Karpas-422 (cell line): ENCODE results near the gene SDHAF1. TPM values are rescaled to one million over a fixed set of nuclear protein-coding genes. Genes with fewer than 3 reads are reported as not detected.

Source experiments
- DNase-seq: peaks from one replicate; pipeline ENCODE4 v3.0.0-alpha.2; 2015
- H2AFZ ChIP-seq: fragments of 200-600 bp; sonication (generic); 2 replicates; pipeline ENCODE4 v1.6.1; 2014; ENCODE audit warnings: antibody characterized with exemption, low read length, mixed read lengths
- H3K27ac ChIP-seq: fragments of 200-600 bp; sonication (generic); 2 replicates; pipeline ENCODE4 v1.5.1; 2014; ENCODE audit warnings: mild to moderate bottlenecking, low read length, moderate library complexity
- H3K27me3 ChIP-seq: fragments of 200-600 bp; sonication (generic); 2 replicates; pipeline ENCODE4 v1.6.1; 2014; ENCODE audit warnings: low read length, mixed read lengths
- H3K36me3 ChIP-seq: fragments of 200-600 bp; sonication (generic); 2 replicates; pipeline ENCODE4 v1.6.1; 2014; ENCODE audit warnings: low read length, mixed read lengths; ENCODE audit not compliant: insufficient read depth
- H3K4me1 ChIP-seq: fragments of 200-600 bp; sonication (generic); 2 replicates; pipeline ENCODE4 v1.6.1; 2014; ENCODE audit warnings: mild to moderate bottlenecking, low read length, mixed read lengths
- H3K4me2 ChIP-seq: fragments of 200-600 bp; sonication (generic); 2 replicates; pipeline ENCODE4 v1.6.1; 2014; ENCODE audit warnings: low read length, low read depth, mild to moderate bottlenecking; ENCODE audit not compliant: poor library complexity, severe bottlenecking
- H3K4me3 ChIP-seq: fragments of 200-600 bp; sonication (generic); 2 replicates; pipeline ENCODE4 v1.5.1; 2014; ENCODE audit warnings: mild to moderate bottlenecking, antibody characterized with exemption, low read length, mixed read lengths
- H3K79me2 ChIP-seq: fragments of 200-600 bp; sonication (generic); 2 replicates; pipeline ENCODE4 v1.6.1; 2014; ENCODE audit warnings: mild to moderate bottlenecking, low read length, mixed read lengths
- H3K9ac ChIP-seq: fragments of 200-600 bp; sonication (generic); 2 replicates; pipeline ENCODE4 v1.6.0; 2014; ENCODE audit warnings: low read length
- H3K9me2 ChIP-seq: fragments of 200-600 bp; sonication (generic), shearing (Covaris generic); replicated peaks from 2 replicates; pipeline ENCODE4 v1.6.0; 2014; ENCODE audit warnings: mild to moderate bottlenecking, low read length, moderate library complexity; ENCODE audit not compliant: insufficient read depth
- H3K9me3 ChIP-seq: fragments of 300-700, 200-600 bp; sonication (generic); 2 replicates; pipeline ENCODE4 v1.6.1; 2014; ENCODE audit warnings: low read length, mixed read lengths
- H4K20me1 ChIP-seq: fragments of 200-600 bp; sonication (generic); 2 replicates; pipeline ENCODE4 v1.6.1; 2014; ENCODE audit warnings: mild to moderate bottlenecking, antibody characterized with exemption, low read length, low read depth; ENCODE audit not compliant: insufficient read depth
- total RNA-seq: library from RNA; depleted of rRNA; stranded (reverse); fragments of >200 nt; shearing (Covaris generic); gene quantifications from 2 replicates; pipeline ENCODE4 v1.2.3, GENCODE V29; 2014; ENCODE audit warnings: low replicate concordance

The SDHAF1 gene
- total RNA-seq, 1 experiment from 2014 or later: 23.4 TPM

GRCh38 chr19:36006955-36007354 is 12.0 kb downstream of the SDHAF1 start:
- Histone ChIP-seq H3K4me2 (no peak overlapping the region), H2AFZ (no peak overlapping the region)

GRCh38 chr19:36008336-36008978 is 13.5 kb downstream of the SDHAF1 start, which contains the start of gene SYNE4:
Gene SYNE4, minus strand, starts transcription at chr19:36008813. Its CDS starts 132 bp downstream, at chr19:36008681.
- peak within 1 kb of the TSS; percentile 82 for H3K9ac ChIP-seq
- H3K79me2 ChIP-seq: peaks cover 7% of the 10 kb centered on the region
- H3K4me2 ChIP-seq: peak within 1 kb of the TSS; percentile 87
- peaks cover 31% of the 10 kb centered on the region for H3K4me1 ChIP-seq
- no peaks in the 10 kb centered on the region for H4K20me1 ChIP-seq
- H3K9me2 ChIP-seq: no peaks in the 10 kb centered on the region
- H3K9me3 ChIP-seq: no peaks in the 10 kb centered on the region
- peak; percentile 60 for DNase-seq
- H3K36me3 ChIP-seq: no peaks in the 10 kb centered on the region
- H3K27ac ChIP-seq: peak within 1 kb of the TSS; percentile 48; the same call in 1 of the 2 replicates
- no peaks in the 10 kb centered on the region for H3K27me3 ChIP-seq
- peak within 1 kb of the TSS; percentile 54 for H3K4me3 ChIP-seq
- no peak within 1 kb of the TSS for H2AFZ ChIP-seq

More at GRCh38 chr19:36006955-36007354, 12.0 kb downstream of the SDHAF1 start:
- H4K20me1 ChIP-seq: no peaks in the 10 kb centered on the region
- H3K36me3 ChIP-seq: peaks cover under 1% of the 10 kb centered on the region; the same call in 1 of the 2 replicates
- no peak overlapping the region for H3K9ac ChIP-seq
- no peak overlapping the region for H3K27ac ChIP-seq
- peaks cover 23% of the 10 kb centered on the region for H3K4me1 ChIP-seq
- no peak overlapping the region for H3K4me3 ChIP-seq
- H3K9me3 ChIP-seq: no peaks in the 10 kb centered on the region
- H3K9me2 ChIP-seq: no peaks in the 10 kb centered on the region
- H3K27me3 ChIP-seq: no peaks in the 10 kb centered on the region
- peaks cover 4% of the 10 kb centered on the region for H3K79me2 ChIP-seq
- DNase-seq: no peak

DNA sequence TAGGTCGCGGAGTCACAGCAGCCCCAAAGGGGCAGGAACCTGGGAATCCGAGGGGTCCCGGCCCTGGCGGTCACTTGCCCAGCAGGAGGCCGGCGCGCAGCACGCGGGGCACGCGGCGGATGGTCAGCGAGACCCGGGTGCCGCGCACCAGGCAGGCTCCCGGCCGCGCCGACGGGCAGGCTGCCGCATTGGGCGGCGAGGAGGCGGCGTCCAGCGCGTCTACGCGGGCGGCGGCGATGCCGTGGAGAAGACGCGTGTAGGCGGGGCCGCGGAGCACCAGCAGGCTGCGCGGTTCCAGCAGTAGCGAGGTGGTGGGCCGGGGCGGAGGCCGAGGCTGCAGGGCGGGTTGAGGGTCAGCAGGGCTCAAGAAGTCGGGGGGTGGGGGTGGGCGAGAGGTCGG is 14.2 kb downstream of the SDHAF1 start:
- Histone ChIP-seq H3K9me2 (no peaks in the 10 kb centered on the region), H3K79me2 (peaks cover 13% of the 10 kb centered on the region), H2AFZ (no peak overlapping the region), H3K36me3 (no peaks in the 10 kb centered on the region), H3K4me2 (peak overlapping the region; percentile 87), H3K9ac (peak overlapping the region; percentile 82), H3K27ac (no peak overlapping the region; the same call in 1 of the 2 replicates), H4K20me1 (no peaks in the 10 kb centered on the region), H3K4me1 (peaks cover 31% of the 10 kb centered on the region), H3K4me3 (peak overlapping the region; percentile 54), H3K27me3 (no peaks in the 10 kb centered on the region), H3K9me3 (no peaks in the 10 kb centered on the region)
- DNase-seq: peak; percentile 85

GRCh38 chr19:36009633-36010379 is 14.8 kb downstream of the SDHAF1 start:
- Histone ChIP-seq H4K20me1 (no peaks in the 10 kb centered on the region), H3K27me3 (no peaks in the 10 kb centered on the region), H3K4me3 (peak overlapping the region; percentile 54), H3K27ac (peak overlapping the region; percentile 48; the same call in 1 of the 2 replicates), H3K4me1 (peaks cover 33% of the 10 kb centered on the region), H3K9me2 (no peaks in the 10 kb centered on the region), H3K9ac (peak overlapping the region; percentile 82), H3K79me2 (peaks cover 17% of the 10 kb centered on the region), H2AFZ (no peak overlapping the region), H3K4me2 (peak overlapping the region; percentile 87), H3K9me3 (no peaks in the 10 kb centered on the region), H3K36me3 (no peaks in the 10 kb centered on the region)
- peak; percentile 41 for DNase-seq

DNA sequence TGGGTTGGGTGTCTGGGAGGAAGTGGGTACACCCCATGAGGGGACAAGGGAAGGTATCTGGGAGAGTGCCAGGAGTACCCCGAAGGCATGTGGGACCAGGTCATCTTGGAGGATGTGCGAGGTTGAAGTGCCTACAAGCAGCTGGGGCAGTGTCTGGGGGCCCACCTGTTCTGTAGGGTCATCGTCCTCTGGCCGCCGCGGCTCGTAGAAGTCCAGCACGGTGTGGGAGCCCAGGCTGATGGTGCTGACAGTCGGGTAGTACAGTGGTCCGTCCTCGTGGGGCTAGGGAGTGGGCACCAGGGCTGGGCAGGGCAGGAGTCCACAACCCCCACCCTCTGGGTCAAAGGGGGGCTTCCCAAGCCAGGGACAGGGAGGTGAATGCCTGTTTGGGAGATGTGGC is 15.4 kb downstream of the SDHAF1 start:
- Histone ChIP-seq H3K79me2 (peaks cover 23% of the 10 kb centered on the region), H3K27me3 (no peaks in the 10 kb centered on the region), H4K20me1 (no peaks in the 10 kb centered on the region), H3K9ac (peak overlapping the region; percentile 82; the same call in 1 of the 2 replicates), H3K36me3 (no peaks in the 10 kb centered on the region), H2AFZ (no peak overlapping the region), H3K4me1 (peaks cover 39% of the 10 kb centered on the region), H3K27ac (no peak overlapping the region), H3K9me3 (no peaks in the 10 kb centered on the region), H3K9me2 (no peaks in the 10 kb centered on the region), H3K4me3 (no peak overlapping the region), H3K4me2 (peak overlapping the region; percentile 87)
- no peak for DNase-seq

- Histone ChIP-seq H3K4me1 (peaks cover 42% of the 10 kb centered on the region), H4K20me1 (no peaks in the 10 kb centered on the region), H3K9me2 (no peaks in the 10 kb centered on the region), H3K27ac (no peak overlapping the region), H3K27me3 (no peaks in the 10 kb centered on the region), H2AFZ (peak overlapping the region; percentile 36; the same call in 1 of the 2 replicates), H3K4me3 (peak overlapping the region; percentile 79), H3K79me2 (peaks cover 32% of the 10 kb centered on the region), H3K36me3 (no peaks in the 10 kb centered on the region), H3K9me3 (no peaks in the 10 kb centered on the region), H3K4me2 (peak overlapping the region; percentile 78), H3K9ac (peak overlapping the region; percentile 81)
- peak; percentile 43 for DNase-seq
Measured at GRCh38 chr19:36013280-36014011, 18.5 kb downstream of the SDHAF1 start.

GRCh38 chr19:36014012-36014924 is 19.3 kb downstream of the SDHAF1 start, which contains the start of gene ALKBH6:
Gene ALKBH6, minus strand, starts transcription at chr19:36014213. Its CDS starts 816 bp downstream, at chr19:36013397.
- Histone ChIP-seq H3K36me3 (no peaks in the 10 kb centered on the region), H3K27ac (no peak within 1 kb of the TSS; the same call in 1 of the 2 replicates), H3K79me2 (peaks cover 32% of the 10 kb centered on the region), H3K4me1 (peaks cover 34% of the 10 kb centered on the region), H4K20me1 (no peaks in the 10 kb centered on the region), H3K9me3 (no peaks in the 10 kb centered on the region), H3K4me2 (peak within 1 kb of the TSS; percentile 99), H2AFZ (peak within 1 kb of the TSS; percentile 41; the same call in 1 of the 2 replicates), H3K9ac (peak within 1 kb of the TSS; percentile 83), H3K9me2 (no peaks in the 10 kb centered on the region), H3K4me3 (peak within 1 kb of the TSS; percentile 79), H3K27me3 (no peaks in the 10 kb centered on the region)
- peak; percentile 100 for DNase-seq
